HuH-7 (cell line): ENCODE data around the gene SERPINA4.
"Not testable (repeated sequence)": the region's sequence is repeated elsewhere in the genome, so short reads cannot be mapped to it uniquely, and the experiment has no call there.

Experiments used
- DNase-seq: peaks from one replicate; pipeline ENCODE4 v3.0.0; 2011; ENCODE audit warnings: low spot score

The SERPINA4 gene

DNA sequence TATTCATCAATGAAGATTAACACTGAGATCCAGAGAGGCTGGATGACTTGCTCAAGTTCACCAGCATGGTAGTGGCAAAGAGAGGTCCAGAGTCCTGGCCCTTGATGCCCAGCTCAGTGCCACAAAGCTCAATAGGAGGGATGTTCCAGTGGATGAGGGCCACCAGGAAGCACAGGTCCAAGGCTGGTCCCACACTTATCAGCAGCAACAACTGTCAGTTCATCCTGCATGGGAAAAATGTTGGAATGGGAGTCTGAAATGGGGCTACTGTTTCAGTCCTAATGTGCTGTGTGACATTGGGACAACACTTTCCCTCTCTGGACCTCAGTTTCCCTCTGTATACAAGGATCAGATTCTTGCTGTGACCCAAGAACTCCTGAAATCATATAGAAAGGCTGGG lies 31.2 kb downstream of the SERPINA4 start:
- no peak for DNase-seq

DNA sequence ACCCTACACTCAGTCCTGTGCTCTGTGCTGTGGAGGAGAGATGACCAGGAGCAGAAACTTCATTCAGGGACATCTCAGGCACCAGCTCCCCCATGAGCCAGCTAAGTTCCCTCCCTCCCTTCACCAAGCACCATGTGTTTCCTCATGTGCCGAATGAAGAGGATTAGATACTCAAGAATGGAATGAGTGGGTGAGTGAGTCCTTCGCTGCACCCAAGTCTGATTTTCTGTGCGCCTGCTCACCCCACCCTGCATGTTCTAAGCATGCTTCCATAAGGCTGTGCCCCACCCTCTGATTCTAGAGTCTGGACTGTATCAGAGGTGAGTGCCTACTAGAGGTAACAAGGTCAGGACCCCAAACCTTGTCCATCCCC lies 32.1 kb downstream of the SERPINA4 start:
- DNase-seq, result no peak

DNA sequence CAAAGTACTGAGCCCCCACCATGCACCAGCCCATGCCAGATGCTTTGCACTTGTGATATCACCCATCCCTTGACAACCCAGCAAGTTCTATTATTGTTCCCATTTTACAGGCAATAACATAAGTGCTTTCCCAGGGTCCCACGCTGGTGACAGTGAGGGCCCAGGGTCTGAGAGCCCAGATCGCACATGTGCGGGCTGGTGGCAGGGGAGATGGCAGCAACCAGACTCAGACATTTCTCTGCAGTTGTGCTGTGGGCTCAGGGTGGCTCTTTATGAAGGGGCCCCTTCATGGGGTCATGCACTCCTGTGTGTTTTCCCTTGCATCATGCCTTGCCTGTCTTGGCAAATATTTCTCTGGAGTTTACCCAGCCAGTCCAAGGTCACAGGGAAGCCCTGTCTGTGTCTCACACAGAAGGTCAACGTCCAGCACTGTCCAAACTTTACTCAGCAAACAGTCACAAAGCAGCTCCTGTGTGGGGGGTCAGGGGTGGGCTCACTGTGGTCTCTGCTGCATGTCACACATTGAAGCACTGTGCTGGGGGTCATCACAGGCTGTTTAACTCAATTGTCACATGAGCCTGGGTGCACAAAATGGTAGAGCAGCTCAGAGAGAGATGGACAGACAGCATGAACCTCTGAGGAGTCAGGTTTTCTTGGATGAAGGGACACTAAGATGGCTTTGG lies 32.6 kb downstream of the SERPINA4 start:
- DNase-seq, result peak; percentile 76

DNA sequence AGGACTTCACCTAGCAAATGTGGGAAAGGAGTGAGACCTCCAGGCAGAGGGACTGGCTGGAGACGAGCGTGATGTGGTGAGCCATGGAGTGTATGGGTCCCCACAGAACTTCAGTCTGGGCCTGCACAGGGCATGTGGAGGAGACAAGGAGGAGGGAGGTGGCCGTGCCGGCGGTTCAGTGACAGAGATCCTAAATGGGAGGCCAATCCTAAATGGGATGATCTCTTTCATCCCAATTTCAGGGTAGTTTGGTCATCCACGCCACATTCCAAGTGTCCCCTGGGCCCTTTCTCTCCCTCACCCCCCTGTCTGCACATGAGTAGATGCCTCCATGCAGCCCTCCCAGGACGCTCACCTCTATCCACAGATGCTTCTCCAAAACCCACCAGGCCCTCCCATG lies 33.2 kb downstream of the SERPINA4 start:
- no peak for DNase-seq

GRCh38 chr14:94595912-94596311 lies 34.7 kb downstream of the SERPINA4 start:
- DNase-seq, result no peak

DNA sequence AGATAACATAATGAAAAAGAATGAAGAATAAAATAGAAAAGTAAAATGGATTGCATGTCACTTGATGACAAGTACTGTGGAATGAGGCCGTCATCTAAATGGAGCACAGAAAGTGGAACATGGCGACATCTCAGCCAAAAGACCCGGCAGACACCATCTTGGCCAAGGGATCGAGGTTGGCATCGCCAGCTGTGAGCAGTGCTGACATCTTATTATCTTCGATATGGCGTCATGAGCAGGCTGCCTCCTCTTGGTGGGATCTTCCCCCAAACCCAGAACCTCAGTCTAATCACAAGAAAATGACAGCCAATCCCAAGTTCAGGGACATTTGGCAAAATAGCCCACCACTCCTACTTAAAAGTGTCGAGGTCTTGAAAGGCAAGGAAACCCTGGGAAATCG lies 35.1 kb downstream of the SERPINA4 start:
- no peak for DNase-seq

- no peak for DNase-seq
Measured at GRCh38 chr14:94597788-94598187, 36.5 kb downstream of the SERPINA4 start.

DNA sequence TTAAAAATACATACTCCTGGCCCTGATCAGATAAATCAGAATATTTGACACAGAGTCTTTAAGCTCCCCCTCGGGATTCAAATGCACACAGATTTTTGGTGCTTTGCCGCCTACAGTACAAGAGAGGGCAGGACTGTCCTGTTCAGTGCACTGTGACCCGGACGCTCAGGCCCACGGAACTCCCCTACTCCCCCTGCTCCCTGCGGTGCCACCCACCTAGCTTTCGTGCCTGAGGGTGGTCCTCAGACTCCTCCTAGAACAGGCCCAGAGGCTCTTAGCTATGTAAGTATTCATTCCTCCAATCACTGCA lies 37.2 kb downstream of the SERPINA4 start:
- DNase-seq, result no peak

- peak; percentile 69 for DNase-seq
Measured at GRCh38 chr14:94598816-94599655, 37.8 kb downstream of the SERPINA4 start.

DNA sequence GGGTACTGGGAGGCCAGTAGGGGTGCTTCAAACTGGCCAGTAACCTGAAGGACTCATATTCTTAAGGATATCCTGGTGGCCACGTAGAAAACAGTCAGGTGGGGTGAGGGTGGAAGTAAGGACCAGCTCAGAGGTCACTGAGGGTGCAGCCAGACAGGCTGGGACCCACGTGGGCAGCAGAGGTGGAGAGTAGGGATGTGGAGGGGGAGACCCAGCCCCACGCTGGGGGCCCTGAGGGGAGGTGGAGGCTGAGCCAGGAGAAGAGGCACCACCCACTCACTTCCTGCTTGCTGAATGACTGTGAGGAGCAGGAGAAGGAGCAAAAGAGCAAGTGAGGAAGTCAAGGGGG lies 38.4 kb downstream of the SERPINA4 start:
- no peak for DNase-seq

- no peak for DNase-seq
Measured at GRCh38 chr14:94600148-94600545, 38.9 kb downstream of the SERPINA4 start.

- DNase-seq, result no peak
Measured at GRCh38 chr14:94601884-94602391, 40.7 kb downstream of the SERPINA4 start.

GRCh38 chr14:94602722-94603121 lies 41.5 kb downstream of the SERPINA4 start:
- DNase-seq, result no peak

GRCh38 chr14:94605361-94605760 lies 44.1 kb downstream of the SERPINA4 start:
- DNase-seq, result no peak

- not testable (repeated sequence) for DNase-seq
Measured at GRCh38 chr14:94608966-94609365, 47.7 kb downstream of the SERPINA4 start.

GRCh38 chr14:94611179-94611578 lies 49.9 kb downstream of the SERPINA4 start:
- DNase-seq, result no peak

DNA sequence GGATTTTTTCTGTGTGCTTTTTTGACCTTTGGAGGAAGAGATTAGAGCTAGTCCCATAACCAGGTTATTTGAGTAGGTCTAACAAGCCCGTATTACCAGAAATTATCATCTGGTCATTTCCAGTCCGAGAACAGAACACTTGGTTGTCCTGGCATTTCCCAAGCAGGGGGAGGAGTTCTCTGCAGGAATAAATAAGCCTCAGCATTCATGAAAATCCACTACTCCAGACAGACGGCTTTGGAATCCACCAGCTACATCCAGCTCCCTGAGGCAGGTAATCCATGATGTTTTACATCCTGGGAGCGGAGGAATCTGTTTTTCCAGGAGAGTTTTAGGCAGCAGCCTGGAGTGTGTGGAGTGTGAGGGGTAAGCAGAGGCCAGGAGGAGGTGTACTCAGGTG lies 50.9 kb downstream of the SERPINA4 start, which contains the start of gene SERPINA3:
SERPINA3 (plus strand) TSS at position 218 of the 400 bp plus-strand sequence. CDS start 2,051 bp downstream, outside the sequence.
- DNase-seq, result no peak

GRCh38 chr14:94612580-94613554 lies 51.6 kb downstream of the SERPINA4 start:
- DNase-seq, result no peak

GRCh38 chr14:94613720-94614644 lies 52.7 kb downstream of the SERPINA4 start:
- DNase-seq, result no peak

DNA sequence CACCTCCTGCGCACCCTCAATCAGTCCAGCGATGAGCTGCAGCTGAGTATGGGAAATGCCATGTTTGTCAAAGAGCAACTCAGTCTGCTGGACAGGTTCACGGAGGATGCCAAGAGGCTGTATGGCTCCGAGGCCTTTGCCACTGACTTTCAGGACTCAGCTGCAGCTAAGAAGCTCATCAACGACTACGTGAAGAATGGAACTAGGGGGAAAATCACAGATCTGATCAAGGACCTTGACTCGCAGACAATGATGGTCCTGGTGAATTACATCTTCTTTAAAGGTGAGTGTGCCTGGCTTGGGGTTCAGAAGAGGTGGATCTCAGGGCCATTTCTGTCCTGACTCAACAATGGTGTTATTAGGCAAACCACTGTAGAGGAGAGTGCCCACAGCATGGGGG lies 53.6 kb downstream of the SERPINA4 start:
- no peak for DNase-seq

DNA sequence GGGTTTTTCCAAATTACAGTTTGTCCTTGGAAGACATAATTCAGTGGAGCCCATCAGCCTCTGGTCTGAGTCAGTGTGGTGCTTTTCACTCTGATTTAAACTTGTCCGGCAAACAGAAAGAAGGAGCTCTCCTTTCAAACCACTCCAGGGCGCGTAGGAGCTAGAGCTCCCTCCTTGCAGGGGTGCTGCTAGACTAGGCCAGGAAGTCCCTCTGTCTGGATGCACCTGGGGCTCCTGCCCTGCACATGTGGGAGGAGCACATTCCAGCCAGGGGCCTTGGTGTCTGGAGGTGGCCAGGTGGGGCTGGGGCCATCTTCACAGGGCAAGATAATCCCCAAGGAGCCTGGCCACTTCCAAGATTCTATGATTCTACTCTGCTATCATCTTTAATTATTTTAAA lies 54.0 kb downstream of the SERPINA4 start:
- DNase-seq, result no peak
